Measurements from ENCODE around the gene FRMD1.

- no peak for TF ChIP-seq AFF4 (CRISPR knock-in tag; IDR thresholded peaks at IDR 0.05; ENCODE audit: borderline replicate concordance)
- TF ChIP-seq NR2C2 (CRISPR knock-in tag; IDR thresholded peaks at IDR 0.05): no peak
- TF ChIP-seq E2F4 (CRISPR knock-in tag; IDR thresholded peaks at IDR 0.05; ENCODE audit: borderline replicate concordance, low read depth): no peak
- TF ChIP-seq CREB1 (CRISPR knock-in tag; IDR thresholded peaks at IDR 0.05): no peak
- TF ChIP-seq CTCF (IDR thresholded peaks at IDR 0.05): no peak
- no peak for TF ChIP-seq ESRRA (CRISPR knock-in tag; IDR thresholded peaks at IDR 0.05; ENCODE audit: borderline replicate concordance)
- TF ChIP-seq ATF1 (CRISPR knock-in tag; IDR thresholded peaks at IDR 0.05): no peak
- TF ChIP-seq ATF3 (CRISPR knock-in tag; conservative IDR thresholded peaks at IDR 0.05): no peak
- TF ChIP-seq RORB (CRISPR knock-in tag; IDR thresholded peaks at IDR 0.05): no peak
- TF ChIP-seq MAX (CRISPR knock-in tag; IDR thresholded peaks at IDR 0.05): no peak
Measured at GRCh38 chr6:168078943-168079405, at the start of gene FRMD1.
